ENCODE measurements around the gene NNAT.

- no peak for TF ChIP-seq CTCF (IDR thresholded peaks at IDR 0.05)
- TF ChIP-seq POLR2A (IDR thresholded peaks at IDR 0.05): no peak
These were observed 36.7 kb upstream of the NNAT start for GRCh38 chr20:37484331-37484730.
